DMS53 treated with DMSO at 0.1 percent for 48 hours (cell line): ENCODE measurements around the gene TMEM233.
A peak's percentile ranks its signal among the peaks of the same experiment; 100 is the strongest.

Source experiments
- DNase-seq: peaks from one replicate; lab custom pipeline; 2025; ENCODE audit not compliant: unreplicated experiment; lab: John Stamatoyannopoulos, UW

Gene TMEM233

DNA sequence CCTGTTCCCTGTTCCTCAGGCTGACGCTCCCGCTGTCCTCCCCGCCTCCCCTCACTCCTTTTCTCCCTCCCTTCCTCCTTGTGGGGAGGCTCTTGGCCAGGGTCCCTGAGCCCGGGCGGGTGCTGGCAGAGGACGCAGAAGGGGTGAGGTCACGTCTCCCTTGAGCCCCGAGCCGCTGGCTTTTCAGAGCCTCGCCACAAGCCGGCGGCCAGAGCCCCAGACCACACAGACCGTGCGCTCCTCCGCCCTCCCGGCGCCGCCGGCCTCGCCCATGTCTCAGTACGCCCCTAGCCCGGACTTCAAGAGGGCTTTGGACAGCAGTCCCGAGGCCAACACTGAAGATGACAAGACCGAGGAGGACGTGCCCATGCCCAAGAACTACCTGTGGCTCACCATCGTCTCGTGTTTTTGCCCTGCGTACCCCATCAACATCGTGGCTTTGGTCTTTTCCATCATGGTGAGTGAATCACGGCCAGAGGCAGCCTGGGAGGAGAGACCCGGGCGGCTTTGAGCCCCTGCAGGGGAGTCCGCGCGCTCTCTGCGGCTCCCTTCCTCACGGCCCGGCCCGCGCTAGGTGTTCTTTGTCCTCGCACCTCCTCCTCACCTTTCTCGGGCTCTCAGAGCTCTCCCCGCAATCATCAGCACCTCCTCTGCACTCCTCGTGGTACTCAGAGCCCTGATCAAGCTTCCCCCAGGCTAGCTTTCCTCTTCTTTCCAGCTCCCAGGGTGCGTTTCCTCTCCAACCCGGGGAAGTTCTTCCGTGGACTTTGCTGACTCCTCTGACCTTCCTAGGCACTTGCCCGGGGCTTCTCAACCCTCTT is at the start of gene TMEM233:
Gene TMEM233, plus strand, starts transcription at position 197 of the 821 bp plus-strand sequence. Its CDS starts 75 bp downstream, at position 272.
- DNase-seq: no peak

- DNase-seq: peak; percentile 64
Measured at GRCh38 chr12:119544765-119545625, 48.6 kb upstream of the TMEM233 start.

GRCh38 chr12:119546340-119546739 is 47.2 kb upstream of the TMEM233 start:
- no peak for DNase-seq

GRCh38 chr12:119547001-119547400 is 46.6 kb upstream of the TMEM233 start:
- DNase-seq: no peak

GRCh38 chr12:119556854-119557253 is 36.7 kb upstream of the TMEM233 start:
- no peak for DNase-seq

DNA sequence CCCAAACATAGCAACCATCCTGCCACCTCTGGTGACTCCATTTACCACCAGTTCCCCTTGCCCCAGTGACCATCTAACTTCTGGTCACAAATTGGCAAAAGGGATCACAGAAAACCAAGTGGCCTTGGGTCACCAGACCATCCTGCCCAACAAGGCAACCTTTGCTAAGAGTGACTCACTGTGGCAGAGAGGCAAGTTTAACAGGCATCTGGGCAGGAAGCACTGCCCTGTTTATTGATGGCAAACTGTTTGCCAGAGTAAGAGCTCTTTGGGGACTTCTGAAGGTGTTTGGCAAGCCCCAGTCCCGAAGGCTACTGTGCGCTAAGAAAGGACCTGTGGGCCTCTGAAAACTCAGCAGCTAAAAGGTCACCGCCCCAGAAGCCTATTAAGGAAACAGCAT is 28.2 kb upstream of the TMEM233 start:
- no peak for DNase-seq

GRCh38 chr12:119570771-119571170 is 22.8 kb upstream of the TMEM233 start:
- no peak for DNase-seq

GRCh38 chr12:119573086-119573485 is 20.5 kb upstream of the TMEM233 start:
- DNase-seq: no peak

DNA sequence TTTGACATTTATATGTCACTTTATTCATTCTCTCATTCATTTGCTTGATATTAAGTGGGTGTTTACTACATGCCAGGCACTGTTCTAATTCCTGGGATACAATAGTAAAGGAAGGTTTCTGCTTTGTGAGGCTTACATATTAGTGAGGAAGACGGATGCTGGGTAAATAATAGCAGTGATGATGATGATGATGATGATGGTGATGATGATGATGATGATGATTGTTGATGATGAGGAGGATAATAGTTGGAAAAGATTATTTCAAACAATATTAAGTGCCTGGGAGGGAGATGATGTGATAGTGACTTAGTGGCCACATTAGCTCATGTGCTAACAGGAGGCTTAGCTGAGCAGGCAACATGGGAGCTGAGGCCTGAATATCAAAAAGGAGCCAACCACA is 19.3 kb upstream of the TMEM233 start:
- no peak for DNase-seq

DNA sequence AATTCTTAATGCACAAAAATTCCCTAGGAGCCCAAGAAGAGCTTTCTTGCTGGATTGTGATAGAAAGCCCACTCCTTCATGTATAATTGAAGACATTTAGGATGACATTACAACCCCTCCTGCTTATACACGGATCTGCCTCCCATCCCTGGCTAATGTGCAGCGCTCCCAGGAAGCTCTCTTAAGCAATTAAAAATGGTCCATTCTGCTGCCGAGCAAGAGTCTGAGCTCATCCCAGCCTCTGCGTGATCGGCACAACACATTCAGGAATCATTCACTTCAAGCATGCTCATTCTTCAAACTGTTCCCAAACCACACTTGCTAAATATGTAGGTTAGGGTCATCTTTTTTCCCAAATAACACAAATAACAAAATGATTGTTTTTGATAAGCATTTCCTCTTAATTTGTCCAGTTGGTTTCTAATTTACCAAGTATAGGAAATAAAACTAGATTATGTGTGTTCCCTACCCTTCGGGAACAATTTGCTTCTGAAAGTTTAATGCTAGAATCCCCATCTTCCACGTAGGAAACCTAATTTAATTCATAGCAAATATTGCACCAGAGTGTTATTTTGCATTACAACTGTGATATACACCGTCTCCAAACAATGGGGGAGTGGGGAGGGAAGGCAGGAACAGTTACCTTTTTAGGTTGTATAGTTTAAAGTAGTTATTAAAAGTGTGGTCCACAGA is 17.3 kb upstream of the TMEM233 start:
- no peak for DNase-seq

GRCh38 chr12:119576915-119577314 is 16.7 kb upstream of the TMEM233 start:
- no peak for DNase-seq

GRCh38 chr12:119578112-119578511 is 15.5 kb upstream of the TMEM233 start:
- no peak for DNase-seq

- no peak for DNase-seq
Measured at GRCh38 chr12:119589097-119589496, 4.5 kb upstream of the TMEM233 start.

DNA sequence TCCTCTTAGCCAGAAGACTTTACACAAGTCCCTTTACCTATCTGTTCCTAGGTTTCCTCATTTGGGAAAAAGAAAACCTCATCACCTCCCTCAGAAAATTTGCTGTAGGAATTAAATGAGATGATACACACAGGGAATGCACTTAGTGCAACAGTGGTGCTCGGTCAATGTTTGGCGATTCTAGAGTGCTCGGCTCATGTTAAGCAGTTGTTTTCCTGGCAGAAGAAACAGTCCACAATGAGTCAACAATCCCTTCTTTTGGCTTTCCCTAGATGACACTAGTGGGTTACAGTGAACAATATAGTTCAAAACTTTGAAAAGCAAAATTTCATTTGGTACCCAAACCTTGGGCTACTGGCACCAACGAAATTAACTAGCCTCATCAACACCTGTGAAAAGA is 3.9 kb upstream of the TMEM233 start:
- DNase-seq: no peak

GRCh38 chr12:119592232-119592631 is 1.3 kb upstream of the TMEM233 start:
- no peak for DNase-seq

GRCh38 chr12:119594399-119594730 is 791 bp downstream of the TMEM233 start:
- DNase-seq: no peak

DNA sequence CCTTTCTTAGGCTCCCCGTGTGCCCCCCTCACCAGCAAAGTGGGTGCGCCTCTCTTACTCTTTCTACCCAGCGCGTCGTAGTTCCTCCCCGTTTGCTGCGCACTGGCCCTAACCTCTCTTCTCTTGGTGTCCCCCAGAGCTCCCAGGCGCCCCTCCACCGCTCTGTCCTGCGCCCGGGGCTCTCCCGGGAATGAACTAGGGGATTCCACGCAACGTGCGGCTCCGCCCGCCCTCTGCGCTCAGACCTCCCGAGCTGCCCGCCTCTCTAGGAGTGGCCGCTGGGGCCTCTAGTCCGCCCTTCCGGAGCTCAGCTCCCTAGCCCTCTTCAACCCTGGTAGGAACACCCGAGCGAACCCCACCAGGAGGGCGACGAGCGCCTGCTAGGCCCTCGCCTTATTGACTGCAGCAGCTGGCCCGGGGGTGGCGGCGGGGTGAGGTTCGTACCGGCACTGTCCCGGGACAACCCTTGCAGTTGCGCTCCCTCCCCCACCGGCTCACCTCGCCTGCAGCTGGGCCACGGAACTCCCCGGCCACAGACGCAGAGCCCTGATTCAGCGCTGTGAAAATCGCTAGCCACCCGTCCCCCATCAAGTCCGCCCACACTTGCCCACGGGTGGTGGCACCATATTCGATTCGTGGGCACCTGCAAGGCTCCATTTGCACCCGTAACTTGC is 1.3 kb downstream of the TMEM233 start:
- no peak for DNase-seq

DNA sequence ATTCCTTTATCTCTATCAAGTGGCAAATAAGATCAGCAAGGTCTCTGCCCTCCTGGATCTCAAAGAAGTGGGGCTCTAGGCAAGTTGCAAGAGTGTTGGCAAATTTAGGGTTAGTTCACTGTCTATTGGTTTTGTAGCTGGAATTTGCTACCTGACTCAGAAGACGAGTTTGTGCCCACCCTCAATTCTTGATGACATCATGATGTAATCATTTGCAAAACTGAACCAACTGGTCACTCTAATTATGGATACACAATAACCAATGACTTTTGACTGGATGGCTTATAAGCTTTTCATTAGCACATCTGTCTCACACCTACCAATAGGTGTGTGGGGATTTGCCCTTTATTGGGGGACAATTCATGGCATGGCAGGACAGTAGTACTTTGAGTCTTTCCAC is 4.6 kb downstream of the TMEM233 start:
- no peak for DNase-seq

DNA sequence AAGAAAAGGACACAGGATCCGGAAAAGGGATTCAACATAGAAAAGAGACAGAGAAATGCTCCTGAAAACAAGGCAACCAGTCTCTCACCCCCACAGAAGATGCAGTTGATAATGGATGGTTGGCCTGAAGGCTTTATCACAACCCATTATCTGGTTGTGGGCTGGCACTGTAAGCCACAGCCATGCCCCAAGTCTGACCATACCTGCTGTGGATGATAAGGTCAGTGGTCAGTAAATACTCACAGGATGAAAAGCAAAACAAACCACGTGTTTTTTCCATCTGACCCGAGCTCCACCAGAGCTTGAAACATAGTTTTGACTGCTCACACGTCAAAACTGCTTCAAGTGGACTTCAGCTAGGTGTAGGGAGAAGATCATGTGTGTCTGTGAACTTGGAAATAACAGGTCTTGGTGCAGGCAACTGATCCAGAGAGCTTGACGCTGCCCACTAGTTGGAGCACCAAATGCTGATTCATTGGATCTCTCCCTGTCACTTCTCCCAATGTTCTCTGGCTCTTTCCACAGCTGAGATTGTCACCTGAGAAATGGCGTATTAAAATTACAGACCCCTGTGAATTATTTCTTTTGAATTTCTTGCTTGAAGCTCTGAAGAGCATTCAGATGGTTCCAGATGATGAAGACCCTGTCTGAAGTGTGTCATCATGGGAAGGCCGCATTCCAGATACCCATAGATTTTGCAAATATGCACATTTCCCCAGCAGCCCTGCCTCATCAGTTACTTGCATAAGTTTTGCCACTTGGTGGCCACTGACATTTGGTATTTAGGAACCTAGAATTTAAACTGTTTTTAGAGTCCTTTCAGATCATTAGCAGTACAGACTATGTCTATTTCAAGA is 8.5 kb downstream of the TMEM233 start:
- DNase-seq: no peak

GRCh38 chr12:119602734-119603094 is 9.1 kb downstream of the TMEM233 start:
- DNase-seq: no peak
